DND-41 (cell line): ENCODE measurements around the gene TRAK1.

Source experiments
- EZH2 ChIP-seq: IDR thresholded peaks from 3 replicates; pipeline ENCODE4 v1.6.1; 2012; ENCODE audit warnings: borderline replicate concordance, low read depth, mild to moderate bottlenecking, moderate library complexity, low read length, inconsistent platforms; ENCODE audit not compliant: severe bottlenecking
- TF ChIP-seq, protein P1 (sequence below): IDR thresholded peaks from 2 replicates; pipeline ENCODE4 v1.5.1; 2012; ENCODE audit warnings: borderline replicate concordance, low read length, moderate library complexity, mild to moderate bottlenecking; ENCODE audit not compliant: poor library complexity, severe bottlenecking; ENCODE audit errors: extremely low read depth

GRCh38 chr3:42123012-42123581 is 31.9 kb downstream of the TRAK1 start:
- TF ChIP-seq, protein P1, sequence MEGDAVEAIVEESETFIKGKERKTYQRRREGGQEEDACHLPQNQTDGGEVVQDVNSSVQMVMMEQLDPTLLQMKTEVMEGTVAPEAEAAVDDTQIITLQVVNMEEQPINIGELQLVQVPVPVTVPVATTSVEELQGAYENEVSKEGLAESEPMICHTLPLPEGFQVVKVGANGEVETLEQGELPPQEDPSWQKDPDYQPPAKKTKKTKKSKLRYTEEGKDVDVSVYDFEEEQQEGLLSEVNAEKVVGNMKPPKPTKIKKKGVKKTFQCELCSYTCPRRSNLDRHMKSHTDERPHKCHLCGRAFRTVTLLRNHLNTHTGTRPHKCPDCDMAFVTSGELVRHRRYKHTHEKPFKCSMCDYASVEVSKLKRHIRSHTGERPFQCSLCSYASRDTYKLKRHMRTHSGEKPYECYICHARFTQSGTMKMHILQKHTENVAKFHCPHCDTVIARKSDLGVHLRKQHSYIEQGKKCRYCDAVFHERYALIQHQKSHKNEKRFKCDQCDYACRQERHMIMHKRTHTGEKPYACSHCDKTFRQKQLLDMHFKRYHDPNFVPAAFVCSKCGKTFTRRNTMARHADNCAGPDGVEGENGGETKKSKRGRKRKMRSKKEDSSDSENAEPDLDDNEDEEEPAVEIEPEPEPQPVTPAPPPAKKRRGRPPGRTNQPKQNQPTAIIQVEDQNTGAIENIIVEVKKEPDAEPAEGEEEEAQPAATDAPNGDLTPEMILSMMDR = no peak
- TF ChIP-seq EZH2 = no peak
